ENCODE results near the gene GRB10.

GRB10 gene

GRCh38 chr7:50656141-50656895, 126.4 kb downstream of the GRB10 start:
- DNase-seq (ENCODE audit: low read depth in 2 of 2), result no peak

- no peak for DNase-seq (ENCODE audit: low read depth in 2 of 2)
Measured at GRCh38 chr7:50655490-50655889, 127.2 kb downstream of the GRB10 start.

- no peak for DNase-seq (ENCODE audit: low read depth in 2 of 2)
Measured at GRCh38 chr7:50655020-50655419, 127.7 kb downstream of the GRB10 start.

DNA sequence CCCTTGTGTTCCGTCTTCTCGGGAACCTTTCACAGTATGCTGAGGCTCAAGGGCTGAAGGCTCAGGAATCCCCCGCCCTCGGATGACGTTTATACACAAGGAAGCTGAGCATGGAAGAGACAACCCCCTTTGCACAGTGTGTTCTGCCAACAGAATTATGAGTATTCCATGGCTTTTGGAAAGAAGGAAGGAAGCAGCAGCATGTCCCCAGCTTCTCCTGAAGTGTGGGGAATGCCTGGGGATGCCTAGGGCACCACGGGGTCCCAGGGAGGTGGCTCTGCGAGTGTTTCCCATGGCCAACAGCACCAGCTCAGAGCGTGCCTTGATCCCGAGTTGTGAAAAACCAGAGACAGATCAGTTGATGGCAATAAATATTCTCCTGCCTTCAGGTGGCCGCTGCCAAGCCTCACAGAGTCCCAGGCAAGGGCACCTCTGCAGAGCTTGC, 128.7 kb downstream of the GRB10 start:
- no peak for DNase-seq (ENCODE audit: low read depth in 2 of 2)

DNA sequence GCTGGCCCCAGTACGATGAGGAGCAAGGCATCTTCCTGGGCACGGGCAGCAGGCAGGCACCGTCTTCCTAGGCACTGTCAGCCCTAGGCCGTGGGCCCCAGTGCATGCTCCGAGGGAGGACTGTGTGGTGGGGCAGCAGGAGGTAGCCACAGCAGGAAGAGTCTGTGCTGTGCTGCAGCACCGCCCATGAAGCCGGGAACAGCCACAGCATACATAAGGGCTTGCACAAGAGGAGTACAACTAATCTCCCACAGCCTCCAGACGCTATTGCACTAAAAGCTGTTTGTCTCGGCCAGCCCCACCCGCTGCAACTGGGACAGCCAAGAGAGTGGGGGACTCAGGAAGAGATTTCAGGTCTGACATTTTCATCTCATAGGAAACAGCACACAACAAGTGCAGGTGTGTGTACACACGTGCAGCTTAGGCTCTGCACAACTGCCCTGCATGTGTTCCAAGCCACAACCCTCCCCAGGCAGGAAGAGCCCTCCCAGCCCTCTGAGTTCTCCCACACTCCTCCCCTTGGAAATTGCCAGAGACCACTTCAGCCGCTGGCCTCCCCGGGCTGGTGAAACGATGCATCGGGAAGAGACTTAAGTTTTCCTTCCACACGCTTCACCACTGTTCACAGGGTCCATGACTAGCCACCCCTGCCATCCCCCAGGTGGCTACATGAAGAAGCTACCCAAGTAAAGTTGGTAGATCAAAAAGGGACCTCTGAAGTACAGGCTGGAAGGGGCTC, 129.4 kb downstream of the GRB10 start:
- DNase-seq (ENCODE audit: low read depth in 2 of 2), result no peak

DNA sequence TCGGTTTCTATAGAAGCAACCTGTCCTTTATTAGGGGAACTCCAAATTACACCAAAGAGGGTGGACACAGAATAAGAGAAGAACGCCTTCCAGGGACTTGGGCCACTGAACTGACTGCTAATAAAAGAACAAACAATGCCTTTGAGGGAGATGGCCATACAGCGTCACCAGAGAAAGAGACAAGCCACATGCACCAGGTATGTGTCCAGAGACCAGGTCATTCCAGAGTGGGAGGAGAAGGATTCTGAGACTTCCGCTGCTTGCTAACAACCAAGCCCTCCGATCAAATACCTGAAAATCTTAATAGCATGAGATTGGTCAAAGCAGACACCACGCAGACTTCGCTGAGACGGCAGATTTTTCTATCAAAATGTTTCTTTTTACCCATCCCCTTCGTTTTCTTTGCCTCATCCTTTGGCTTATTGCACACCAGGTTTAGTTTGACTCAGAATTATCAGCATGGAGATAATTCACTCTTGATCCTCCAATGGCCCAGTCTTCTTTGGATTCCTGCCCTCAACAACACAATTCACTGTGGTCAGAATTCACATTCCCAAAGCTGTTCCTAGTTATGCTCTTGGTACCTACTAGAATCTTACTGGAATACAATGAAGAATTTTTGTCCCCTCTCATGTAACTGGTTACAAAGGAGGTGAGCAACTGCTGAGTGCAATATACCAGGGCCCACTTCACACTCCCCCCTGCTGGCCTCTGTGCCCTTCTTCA, 130.1 kb downstream of the GRB10 start:
- DNase-seq (ENCODE audit: low read depth in 2 of 2), result no peak

DNA sequence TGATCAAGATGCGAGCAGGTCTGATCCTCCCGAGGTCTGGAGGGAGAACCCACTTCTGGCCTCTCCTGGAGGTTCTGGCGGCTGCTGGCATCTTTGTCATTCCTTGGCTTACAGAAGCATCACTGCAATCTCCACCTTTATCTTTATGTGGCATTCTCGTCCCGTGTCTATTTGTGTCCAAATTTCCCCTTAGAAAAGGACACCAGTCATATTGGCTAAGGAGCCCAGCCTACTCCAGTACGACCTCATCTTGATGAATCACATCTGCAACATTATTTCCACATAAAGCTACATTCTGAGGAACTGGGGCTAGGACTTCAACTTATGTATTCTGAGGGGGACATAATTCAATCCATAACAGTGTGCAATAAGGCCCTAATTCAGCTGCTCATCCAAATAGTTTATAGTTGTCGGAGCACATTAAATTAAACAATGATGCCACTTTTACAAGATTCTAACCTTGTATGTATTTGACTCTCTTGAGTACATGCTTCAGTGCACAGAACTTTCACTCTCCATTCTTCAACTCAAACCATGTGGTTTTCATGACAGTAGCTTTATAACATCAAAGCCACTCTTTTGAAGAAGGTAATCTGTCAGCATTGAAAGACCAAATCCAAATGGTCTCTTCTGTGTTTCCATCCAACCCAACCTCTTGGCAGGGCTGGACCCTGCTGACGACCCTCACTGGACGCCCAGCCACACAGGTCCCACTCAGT, 131.3 kb downstream of the GRB10 start:
- no peak for DNase-seq (ENCODE audit: low read depth in 2 of 2)

DNA sequence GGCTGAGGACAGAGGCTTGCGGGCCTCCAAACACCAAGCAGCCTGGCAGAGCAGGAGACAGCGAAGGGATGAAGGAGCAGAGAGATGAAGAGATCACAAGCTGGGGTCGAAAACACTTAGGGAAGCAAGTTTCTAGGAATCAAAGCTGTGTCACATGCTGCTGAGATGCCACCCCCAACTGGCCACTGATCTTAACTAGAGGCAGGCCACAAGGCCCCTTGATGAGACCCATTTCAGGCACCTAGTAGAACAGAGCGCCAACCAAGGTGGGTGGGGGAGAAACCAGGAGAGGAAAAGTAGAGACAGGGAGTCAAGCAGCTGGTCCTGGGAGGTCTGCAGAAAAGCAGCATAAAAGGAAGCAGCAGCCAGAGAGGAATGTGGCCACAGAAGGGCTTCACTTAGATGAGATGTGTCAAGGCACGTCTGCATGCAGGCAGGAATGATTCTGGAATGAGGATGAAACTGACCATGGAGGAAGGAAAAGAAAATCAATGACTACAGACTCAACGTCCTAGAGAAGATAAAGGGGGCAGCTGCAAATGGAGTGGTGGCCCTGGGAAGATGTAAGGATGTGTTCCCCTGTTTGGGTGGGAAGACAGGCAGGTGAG, 132.5 kb downstream of the GRB10 start:
- DNase-seq (ENCODE audit: low read depth in 2 of 2), result no peak

GRCh38 chr7:50649259-50649885, 133.3 kb downstream of the GRB10 start:
- no peak for DNase-seq (ENCODE audit: low read depth in 2 of 2)

DNA sequence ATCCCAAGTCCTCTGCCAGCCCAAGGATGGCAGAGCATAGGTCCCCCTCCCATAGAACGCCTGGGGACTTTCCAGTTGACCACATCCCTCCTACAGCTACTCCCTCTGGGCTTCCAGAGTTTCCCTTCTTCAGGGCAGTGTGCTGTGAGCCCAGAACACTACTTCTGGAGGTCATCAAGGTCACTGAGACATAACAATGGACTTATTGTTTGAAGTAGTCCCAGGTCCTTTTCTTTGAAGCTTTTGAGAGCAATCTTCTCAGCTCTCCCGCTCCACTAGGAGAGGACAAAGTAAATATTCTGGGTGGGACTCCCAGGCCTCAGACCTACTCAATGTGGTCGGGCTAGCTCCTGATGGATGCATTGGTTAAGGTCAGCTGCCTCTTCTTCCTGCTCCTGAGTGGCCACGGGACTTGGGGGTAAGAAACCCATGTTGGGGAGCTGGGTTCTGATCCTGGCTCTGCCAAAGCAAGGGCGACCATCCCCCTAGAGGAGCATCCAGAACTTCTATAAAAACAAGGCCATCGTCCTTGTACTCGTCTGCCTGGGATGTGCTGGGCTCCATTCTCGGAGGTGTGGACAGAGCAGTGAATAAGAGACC, 134.0 kb downstream of the GRB10 start:
- no peak for DNase-seq (ENCODE audit: low read depth in 2 of 2)

DNA sequence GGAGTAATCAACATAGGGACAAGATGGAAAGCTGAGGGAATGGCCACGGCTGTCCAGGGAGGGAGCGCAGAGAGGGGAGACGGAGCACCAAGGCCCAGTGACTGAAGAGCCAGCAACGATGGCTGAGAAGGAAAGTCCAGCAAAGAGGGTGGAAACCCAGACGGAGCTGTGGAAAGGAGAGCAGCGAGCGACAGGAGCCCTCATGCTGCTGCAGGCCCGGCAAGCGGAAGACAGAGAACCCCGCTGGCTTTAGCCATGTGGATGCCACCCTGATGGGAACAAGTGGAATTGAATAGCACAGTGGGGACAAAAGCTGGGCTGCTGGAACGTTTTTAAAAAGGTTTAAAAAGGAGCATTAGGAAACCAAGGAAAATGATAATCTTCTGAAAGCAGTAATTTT, 134.6 kb downstream of the GRB10 start:
- DNase-seq (ENCODE audit: low read depth in 2 of 2), result no peak

- DNase-seq (ENCODE audit: low read depth in 2 of 2), result no peak
Measured at GRCh38 chr7:50647286-50647980, 135.3 kb downstream of the GRB10 start.

DNA sequence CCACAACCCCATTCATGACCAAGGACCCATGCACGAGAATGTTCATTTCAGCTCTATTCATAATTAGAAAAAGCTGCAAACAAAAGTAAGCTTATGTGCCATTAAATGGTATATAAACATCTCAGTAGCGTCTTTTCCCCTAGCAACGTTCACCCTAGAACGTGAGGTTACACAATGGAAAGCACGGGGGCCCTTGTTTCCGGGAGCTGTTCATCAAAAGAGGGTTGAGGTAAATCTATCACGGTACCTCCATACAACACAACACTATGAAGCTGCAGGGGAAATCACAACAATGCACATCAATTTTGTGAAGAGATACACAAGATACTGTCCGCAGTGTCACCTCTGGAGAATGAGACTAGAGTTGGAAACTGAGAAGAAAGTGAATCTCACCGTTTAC, 136.6 kb downstream of the GRB10 start:
- DNase-seq (ENCODE audit: low read depth in 2 of 2), result no peak

GRCh38 chr7:50645186-50645585, 137.5 kb downstream of the GRB10 start:
- DNase-seq (ENCODE audit: low read depth in 2 of 2), result no peak

DNA sequence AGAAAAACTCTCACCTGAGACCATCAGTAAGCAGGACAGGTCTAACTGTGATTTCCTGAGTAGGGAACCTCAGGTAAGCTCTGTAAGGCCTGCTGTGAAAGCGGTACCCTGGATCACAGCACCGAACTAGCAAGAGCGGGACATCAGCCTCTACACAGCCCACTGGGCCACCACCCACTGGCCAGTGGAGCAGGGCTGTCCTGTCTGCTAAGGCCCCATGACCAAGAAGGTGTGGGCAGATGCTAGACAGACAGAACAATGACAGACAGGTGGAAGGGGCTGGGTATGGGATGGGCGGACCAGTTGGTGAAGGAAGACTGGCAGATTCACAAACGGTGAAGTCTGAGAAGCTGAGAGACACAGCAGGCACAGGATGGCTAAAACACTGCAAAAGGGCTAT, 138.1 kb downstream of the GRB10 start:
- DNase-seq (ENCODE audit: low read depth in 2 of 2), result no peak

DNA sequence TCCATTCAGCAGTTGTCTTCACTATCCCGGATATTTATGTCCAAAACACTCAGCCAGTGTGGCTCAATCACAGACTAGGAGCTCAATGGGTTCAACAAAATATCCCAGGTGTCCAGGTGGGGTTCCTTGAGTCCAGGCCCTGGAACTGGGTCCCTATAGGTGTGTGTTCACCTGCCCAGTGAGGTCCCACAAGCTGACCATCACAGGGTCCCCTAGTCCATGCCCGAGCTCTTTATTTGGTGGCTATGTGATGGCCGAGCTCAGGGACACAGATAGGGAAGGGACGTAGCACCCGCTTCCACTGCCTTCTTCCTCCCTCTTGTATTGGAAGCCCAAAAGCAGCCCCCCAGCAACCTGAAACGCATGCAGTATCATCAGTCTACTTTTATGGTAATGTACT, 138.6 kb downstream of the GRB10 start:
- no peak for DNase-seq (ENCODE audit: low read depth in 2 of 2)

DNA sequence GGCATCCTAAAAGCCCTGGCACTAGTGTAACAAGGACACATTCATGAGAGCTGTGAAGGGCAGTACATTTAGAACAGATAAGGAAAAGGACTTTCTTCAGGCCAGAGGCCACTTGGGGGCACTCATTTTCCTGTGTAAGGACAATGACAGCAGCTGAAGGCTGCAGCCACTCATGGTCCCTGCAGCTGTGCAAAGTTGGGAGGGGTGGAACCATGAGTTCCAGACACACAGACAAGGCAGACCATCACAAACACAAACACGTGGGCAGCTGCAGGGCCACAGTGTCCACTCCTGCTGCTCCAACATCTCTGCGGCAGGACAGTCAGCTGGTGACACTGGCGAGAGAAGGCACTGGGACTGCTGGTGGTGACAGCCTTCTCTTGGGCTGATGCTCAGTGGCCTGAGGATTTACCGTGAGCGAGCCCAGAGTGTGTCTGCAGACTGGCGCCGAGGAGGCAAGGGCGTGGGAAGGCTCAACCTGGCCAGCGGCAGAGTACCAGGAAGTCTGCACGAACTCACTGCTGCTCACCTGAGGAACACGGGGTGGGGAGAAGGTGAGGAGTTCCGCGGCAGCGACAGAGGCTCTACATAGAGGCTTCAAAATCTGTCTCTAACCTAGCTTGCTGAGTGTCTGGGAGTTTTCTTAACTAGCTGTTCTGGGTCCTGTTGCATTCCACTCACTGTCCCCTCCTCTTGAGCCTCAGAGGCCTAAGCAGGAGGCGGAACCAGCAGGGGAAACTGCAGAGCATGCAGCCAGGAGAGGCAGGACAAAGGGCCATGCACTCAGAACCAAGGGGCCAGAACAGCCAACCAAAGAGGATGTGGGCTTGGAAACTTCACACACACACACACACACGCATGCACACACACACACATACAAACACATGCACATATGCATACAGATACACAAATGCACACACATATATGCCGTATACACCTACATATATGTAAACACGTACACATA, 141.0 kb downstream of the GRB10 start:
- no peak for DNase-seq (ENCODE audit: low read depth in 2 of 2)

GRCh38 chr7:50640779-50641178, 141.9 kb downstream of the GRB10 start:
- no peak for DNase-seq (ENCODE audit: low read depth in 2 of 2)

GRCh38 chr7:50640256-50640655, 142.4 kb downstream of the GRB10 start:
- no peak for DNase-seq (ENCODE audit: low read depth in 2 of 2)
